ENCODE measurements around the gene IRX6. TPM values are rescaled to one million over a fixed set of nuclear protein-coding genes. Genes with fewer than 3 reads are reported as not detected.

The IRX6 gene
- total RNA-seq, 1 experiment from 2014 or later, result not detected

GRCh38 chr16:55367866-55368603, 44.0 kb downstream of the IRX6 start:
- DNase-seq (ENCODE audit: low spot score), result no peak

- no peak for DNase-seq (ENCODE audit: low spot score)
Measured at GRCh38 chr16:55369151-55369550, 45.1 kb downstream of the IRX6 start.

- no peak for DNase-seq (ENCODE audit: low spot score)
Measured at GRCh38 chr16:55370762-55371482, 46.9 kb downstream of the IRX6 start.

GRCh38 chr16:55372792-55373488, 48.9 kb downstream of the IRX6 start:
- DNase-seq (ENCODE audit: low spot score), result no peak

- no peak for DNase-seq (ENCODE audit: low spot score)
Measured at GRCh38 chr16:55373489-55373832, 49.5 kb downstream of the IRX6 start.

- DNase-seq (ENCODE audit: low spot score), result no peak
Measured at GRCh38 chr16:55376045-55376444, 52.0 kb downstream of the IRX6 start.

- no peak for DNase-seq (ENCODE audit: low spot score)
Measured at GRCh38 chr16:55376567-55377167, 52.7 kb downstream of the IRX6 start.

GRCh38 chr16:55377840-55378239, 53.8 kb downstream of the IRX6 start:
- DNase-seq (ENCODE audit: low spot score), result no peak

- no peak for DNase-seq (ENCODE audit: low spot score)
Measured at GRCh38 chr16:55378616-55379015, 54.6 kb downstream of the IRX6 start.

- no peak for DNase-seq (ENCODE audit: low spot score)
Measured at GRCh38 chr16:55379371-55379770, 55.4 kb downstream of the IRX6 start.

- DNase-seq (ENCODE audit: low spot score), result no peak
Measured at GRCh38 chr16:55379876-55380390, 55.9 kb downstream of the IRX6 start.

Small RNA genes lying within 50 kb of the gene (small RNA-seq; reads per million reads assigned to genes)
- gene RN7SL841P, result not detected

Other genes with a start within 250 kb of the IRX6 start
- 0.03 and 0.42 TPM in 2 replicates for gene MMP2, start 155.0 kb downstream of the IRX6 start, total RNA-seq (2014; rRNA removed; shearing (Covaris generic))
- gene LPCAT2, start 184.9 kb downstream of the IRX6 start, total RNA-seq (2014; rRNA removed; shearing (Covaris generic)), result 18.0 and 18.1 TPM in 2 replicates
- 0.08 and 0.23 TPM in 2 replicates for gene CAPNS2, start 242.5 kb downstream of the IRX6 start, total RNA-seq (2014; rRNA removed; shearing (Covaris generic))

All from HT-29 (cell line).